Suprapubic skin (tissue), 3 donors: ENCODE measurements around the gene NSG2.

ENCODE experiments used
- EP300 ChIP-seq: sonication (generic); formaldehyde crosslinking; IDR thresholded peaks from one replicate; pipeline ENCODE4 v1.6.1; 2017; ENCODE audit warnings: antibody characterized with exemption
- TF ChIP-seq, protein P1 (sequence below), 2 donors: fragments of 200-600 bp in 1 of 2; fragments of 450-650 bp in 1 of 2; sonication (generic) in 1 of 2; IDR thresholded peaks; one replicate each; pipeline ENCODE4 v1.5.1; 2016 to 2019; ENCODE audit warnings: antibody characterized with exemption in 2 of 2, mild to moderate bottlenecking in 1 of 2, moderate library complexity in 1 of 2

DNA sequence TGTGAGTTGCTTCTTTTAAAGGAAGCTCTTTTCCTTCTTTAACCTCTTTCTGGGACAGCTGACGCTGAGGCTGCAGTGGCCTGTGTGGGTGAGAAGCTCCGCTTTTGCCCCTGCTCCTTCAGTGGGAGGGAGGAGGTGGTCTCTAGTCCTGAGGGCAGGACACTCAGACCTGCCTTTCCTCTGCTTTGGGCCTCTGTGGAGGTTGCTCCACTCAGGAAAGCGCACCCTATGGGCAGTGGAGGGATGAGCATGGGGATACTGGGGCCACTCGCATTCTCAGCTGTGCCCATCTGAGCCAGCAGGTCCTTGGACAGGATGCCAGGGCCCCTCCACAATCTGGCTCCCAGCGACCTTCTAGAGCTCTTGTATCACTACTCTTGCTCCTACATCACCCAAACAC, 111.5 kb downstream of the NSG2 start:
- no peak for TF ChIP-seq EP300
- TF ChIP-seq, protein P1, sequence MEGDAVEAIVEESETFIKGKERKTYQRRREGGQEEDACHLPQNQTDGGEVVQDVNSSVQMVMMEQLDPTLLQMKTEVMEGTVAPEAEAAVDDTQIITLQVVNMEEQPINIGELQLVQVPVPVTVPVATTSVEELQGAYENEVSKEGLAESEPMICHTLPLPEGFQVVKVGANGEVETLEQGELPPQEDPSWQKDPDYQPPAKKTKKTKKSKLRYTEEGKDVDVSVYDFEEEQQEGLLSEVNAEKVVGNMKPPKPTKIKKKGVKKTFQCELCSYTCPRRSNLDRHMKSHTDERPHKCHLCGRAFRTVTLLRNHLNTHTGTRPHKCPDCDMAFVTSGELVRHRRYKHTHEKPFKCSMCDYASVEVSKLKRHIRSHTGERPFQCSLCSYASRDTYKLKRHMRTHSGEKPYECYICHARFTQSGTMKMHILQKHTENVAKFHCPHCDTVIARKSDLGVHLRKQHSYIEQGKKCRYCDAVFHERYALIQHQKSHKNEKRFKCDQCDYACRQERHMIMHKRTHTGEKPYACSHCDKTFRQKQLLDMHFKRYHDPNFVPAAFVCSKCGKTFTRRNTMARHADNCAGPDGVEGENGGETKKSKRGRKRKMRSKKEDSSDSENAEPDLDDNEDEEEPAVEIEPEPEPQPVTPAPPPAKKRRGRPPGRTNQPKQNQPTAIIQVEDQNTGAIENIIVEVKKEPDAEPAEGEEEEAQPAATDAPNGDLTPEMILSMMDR (IDR thresholded peaks at IDR 0.05): no peak
